Nephron progenitor cell (in vitro differentiated cells): Measurements from ENCODE around the gene GATA2.
A peak's percentile ranks its signal among the peaks of the same experiment; 100 is the strongest.

Source experiments
- DNase-seq: peaks from one replicate; pipeline ENCODE4 v3.0.0; 2021
- H3K27ac Mint-ChIP-seq: 2 replicates; pipeline ENCODE4 v1.8.0; 2021; ENCODE audit warnings: mild to moderate bottlenecking, moderate library complexity, mixed read lengths
- H3K27me3 Mint-ChIP-seq: 2 replicates; pipeline ENCODE4 v1.8.0; 2021; ENCODE audit warnings: mild to moderate bottlenecking, low read depth, mixed read lengths; ENCODE audit not compliant: poor library complexity
- H3K36me3 Mint-ChIP-seq: 2 replicates; pipeline ENCODE4 v1.8.0; 2021; ENCODE audit warnings: low read depth, mixed read lengths
- H3K4me1 Mint-ChIP-seq: 2 replicates; pipeline ENCODE4 v1.8.0; 2021; ENCODE audit warnings: mixed read lengths
- H3K4me3 Mint-ChIP-seq: 2 replicates; pipeline ENCODE4 v1.8.0; 2021; ENCODE audit warnings: mild to moderate bottlenecking, moderate library complexity, mixed read lengths
- H3K9me3 Mint-ChIP-seq: 2 replicates; pipeline ENCODE4 v1.8.0; 2021; ENCODE audit warnings: mild to moderate bottlenecking, moderate library complexity, mixed read lengths
- CTCF ChIP-seq: fragments of 200-600 bp; sonication (generic); IDR thresholded peaks from 2 replicates; pipeline ENCODE4 v1.5.0; 2021; ENCODE audit warnings: antibody characterized with exemption

The GATA2 gene

GRCh38 chr3:128496019-128496601 lies 3.1 kb upstream of the GATA2 start:
- H3K9me3 Mint-ChIP-seq: no peaks in the 10 kb centered on the region
- peak overlapping the region; percentile 62 for H3K4me3 Mint-ChIP-seq
- peaks cover 20% of the 10 kb centered on the region for H3K4me1 Mint-ChIP-seq
- no peak for DNase-seq
- H3K36me3 Mint-ChIP-seq: no peaks in the 10 kb centered on the region
- H3K27ac Mint-ChIP-seq: no peak overlapping the region
- TF ChIP-seq CTCF: no peak
- peaks cover 100% of the 10 kb centered on the region for H3K27me3 Mint-ChIP-seq

GRCh38 chr3:128495435-128495970 lies 2.5 kb upstream of the GATA2 start:
- no peak for DNase-seq
- Mint-ChIP-seq H3K36me3 (no peaks in the 10 kb centered on the region), H3K27me3 (peaks cover 100% of the 10 kb centered on the region), H3K27ac (no peak overlapping the region), H3K4me3 (no peak overlapping the region), H3K9me3 (no peaks in the 10 kb centered on the region), H3K4me1 (peaks cover 25% of the 10 kb centered on the region)
- TF ChIP-seq CTCF: no peak

GRCh38 chr3:128494367-128494650 lies 1.3 kb upstream of the GATA2 start:
- DNase-seq: no peak
- H3K36me3 Mint-ChIP-seq: no peaks in the 10 kb centered on the region
- TF ChIP-seq CTCF: no peak
- peaks cover 35% of the 10 kb centered on the region for H3K4me1 Mint-ChIP-seq
- H3K27ac Mint-ChIP-seq: no peak overlapping the region
- no peaks in the 10 kb centered on the region for H3K9me3 Mint-ChIP-seq
- peaks cover 100% of the 10 kb centered on the region for H3K27me3 Mint-ChIP-seq
- no peak overlapping the region for H3K4me3 Mint-ChIP-seq

- no peak for DNase-seq
- Mint-ChIP-seq H3K27ac (no peak overlapping the region), H3K9me3 (no peaks in the 10 kb centered on the region), H3K4me1 (peaks cover 35% of the 10 kb centered on the region), H3K27me3 (peaks cover 100% of the 10 kb centered on the region), H3K4me3 (peak overlapping the region; percentile 61), H3K36me3 (no peaks in the 10 kb centered on the region)
- TF ChIP-seq CTCF: no peak
These were observed 767 bp upstream of the GATA2 start for GRCh38 chr3:128493570-128494366.

- Mint-ChIP-seq H3K4me3 (peak overlapping the region; percentile 30), H3K27ac (no peak overlapping the region), H3K27me3 (peaks cover 100% of the 10 kb centered on the region), H3K9me3 (no peaks in the 10 kb centered on the region), H3K36me3 (no peaks in the 10 kb centered on the region), H3K4me1 (peaks cover 39% of the 10 kb centered on the region)
- no peak for TF ChIP-seq CTCF
- DNase-seq: no peak
These were observed 895 bp downstream of the GATA2 start for GRCh38 chr3:128491941-128492670.
